ENCODE measurements around the gene PRSS12.

GRCh38 chr4:118400356-118400755 is 47.6 kb upstream of the PRSS12 start:
- TF ChIP-seq, protein P1, sequence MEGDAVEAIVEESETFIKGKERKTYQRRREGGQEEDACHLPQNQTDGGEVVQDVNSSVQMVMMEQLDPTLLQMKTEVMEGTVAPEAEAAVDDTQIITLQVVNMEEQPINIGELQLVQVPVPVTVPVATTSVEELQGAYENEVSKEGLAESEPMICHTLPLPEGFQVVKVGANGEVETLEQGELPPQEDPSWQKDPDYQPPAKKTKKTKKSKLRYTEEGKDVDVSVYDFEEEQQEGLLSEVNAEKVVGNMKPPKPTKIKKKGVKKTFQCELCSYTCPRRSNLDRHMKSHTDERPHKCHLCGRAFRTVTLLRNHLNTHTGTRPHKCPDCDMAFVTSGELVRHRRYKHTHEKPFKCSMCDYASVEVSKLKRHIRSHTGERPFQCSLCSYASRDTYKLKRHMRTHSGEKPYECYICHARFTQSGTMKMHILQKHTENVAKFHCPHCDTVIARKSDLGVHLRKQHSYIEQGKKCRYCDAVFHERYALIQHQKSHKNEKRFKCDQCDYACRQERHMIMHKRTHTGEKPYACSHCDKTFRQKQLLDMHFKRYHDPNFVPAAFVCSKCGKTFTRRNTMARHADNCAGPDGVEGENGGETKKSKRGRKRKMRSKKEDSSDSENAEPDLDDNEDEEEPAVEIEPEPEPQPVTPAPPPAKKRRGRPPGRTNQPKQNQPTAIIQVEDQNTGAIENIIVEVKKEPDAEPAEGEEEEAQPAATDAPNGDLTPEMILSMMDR (IDR thresholded peaks at IDR 0.05; ENCODE audit: poor library complexity, severe bottlenecking) = no peak
- no peak for TF ChIP-seq EZH2 (IDR thresholded peaks at IDR 0.05; ENCODE audit: borderline replicate concordance, insufficient read depth, low read length, poor library complexity, severe bottlenecking)

Data from neural cell (in vitro differentiated cells).